Measurements from ENCODE around the gene PPP1R13B. TPM values are rescaled to one million over a fixed set of nuclear protein-coding genes. Genes with fewer than 3 reads are reported as not detected.

The PPP1R13B gene
- total RNA-seq, 1 experiment from 2014 or later = 19.0 TPM

DNA sequence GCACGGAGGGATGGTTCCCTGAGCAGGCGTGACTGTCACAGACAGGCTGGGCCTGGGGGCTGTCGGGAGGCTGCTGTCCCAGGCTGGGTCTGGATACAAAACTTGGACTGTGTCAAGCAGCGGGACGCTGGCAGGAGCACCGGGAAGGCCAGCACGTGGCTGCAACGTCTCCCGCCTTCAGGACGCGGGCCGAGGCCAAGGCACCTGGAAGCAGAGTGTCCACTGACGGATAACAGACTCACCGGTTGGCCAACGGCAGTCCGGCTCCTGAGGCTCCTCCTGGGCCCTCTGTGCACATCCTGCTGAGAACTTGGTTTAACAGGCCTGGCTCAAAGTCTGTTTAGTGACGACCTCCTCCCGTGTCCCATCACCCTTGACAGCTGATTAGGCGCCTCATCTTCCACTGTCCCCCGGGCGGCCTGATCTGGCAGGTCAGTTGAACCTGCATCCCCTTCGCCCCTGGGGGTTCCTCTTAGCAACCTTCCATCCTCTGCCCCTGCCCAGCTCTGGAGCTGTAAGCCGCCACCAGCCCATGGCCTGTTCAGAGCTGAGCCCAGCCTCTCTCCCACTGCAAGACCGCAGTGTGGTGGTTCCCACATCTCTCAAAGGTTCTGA lies 134.6 kb downstream of the PPP1R13B start:
- no peak overlapping the region for H3K4me3 ChIP-seq (ENCODE audit: low read depth in 2 of 2, low read length in 2 of 2)
- POLR2A ChIA-PET = no interaction called here
- CTCF ChIA-PET = no interaction called here

DNA sequence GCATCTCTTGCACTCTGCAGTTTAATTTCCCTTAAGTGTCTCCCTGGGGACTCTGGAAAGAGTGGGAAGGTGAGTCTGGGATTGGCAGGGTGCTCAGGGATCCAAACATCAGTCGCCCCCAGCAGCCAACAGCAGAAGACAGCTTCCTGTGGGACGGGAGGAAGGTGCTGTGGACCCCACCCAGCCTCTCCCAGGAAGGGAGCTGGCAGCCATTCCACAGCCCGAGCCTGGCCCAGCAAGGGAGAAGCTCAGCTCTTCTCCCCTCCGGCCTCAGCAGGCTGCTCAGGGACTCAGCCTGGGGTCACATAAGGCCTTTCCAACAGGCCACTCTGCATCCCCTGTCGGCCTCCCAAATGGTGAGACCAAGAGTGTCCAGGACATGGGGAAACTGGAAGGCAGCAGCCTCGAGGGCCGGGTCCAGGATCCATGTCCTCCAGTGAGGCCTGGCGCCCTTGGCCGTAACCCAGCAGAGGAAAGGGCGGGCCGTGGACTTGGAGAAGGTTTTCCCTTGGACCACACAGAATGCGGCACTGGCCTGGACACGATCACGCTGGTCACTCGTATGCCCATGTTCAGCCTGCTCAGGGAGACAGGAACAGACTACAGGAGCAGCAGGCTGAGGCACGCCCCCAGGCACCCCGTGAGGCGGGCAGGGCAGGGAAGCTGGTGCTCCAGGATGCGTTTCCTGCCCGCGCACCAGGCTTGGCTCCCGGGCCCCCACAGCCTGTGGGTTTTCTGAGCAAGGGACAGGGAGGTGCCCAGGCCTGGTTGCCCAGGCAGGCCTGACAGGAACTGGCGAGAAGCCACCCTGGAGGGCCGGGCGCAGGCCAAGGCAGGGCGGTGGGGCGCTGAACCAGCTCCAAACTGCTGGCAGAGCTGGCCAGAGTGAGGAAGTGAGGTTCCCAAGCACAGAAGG lies 135.6 kb downstream of the PPP1R13B start:
- no peaks in the 10 kb centered on the region; the same call in 1 of the 2 replicates for H3K36me3 ChIP-seq (ENCODE audit: control insufficient read depth, insufficient read depth, low read length)
- no peaks in the 10 kb centered on the region for H3K9me3 ChIP-seq (ENCODE audit: control insufficient read depth, insufficient read depth, low read depth, low read length)
- TF ChIP-seq POLR2AphosphoS5 (IDR thresholded peaks at IDR 0.05; ENCODE audit: low read depth, low read length) (no peak), TCF7L2 (IDR thresholded peaks at IDR 0.05; ENCODE audit: low read depth, low read length) (no peak), SIN3A (IDR thresholded peaks at IDR 0.05; ENCODE audit: borderline replicate concordance, insufficient read depth, low read depth, low read length) (no peak)
- TF ChIP-seq, protein P1, sequence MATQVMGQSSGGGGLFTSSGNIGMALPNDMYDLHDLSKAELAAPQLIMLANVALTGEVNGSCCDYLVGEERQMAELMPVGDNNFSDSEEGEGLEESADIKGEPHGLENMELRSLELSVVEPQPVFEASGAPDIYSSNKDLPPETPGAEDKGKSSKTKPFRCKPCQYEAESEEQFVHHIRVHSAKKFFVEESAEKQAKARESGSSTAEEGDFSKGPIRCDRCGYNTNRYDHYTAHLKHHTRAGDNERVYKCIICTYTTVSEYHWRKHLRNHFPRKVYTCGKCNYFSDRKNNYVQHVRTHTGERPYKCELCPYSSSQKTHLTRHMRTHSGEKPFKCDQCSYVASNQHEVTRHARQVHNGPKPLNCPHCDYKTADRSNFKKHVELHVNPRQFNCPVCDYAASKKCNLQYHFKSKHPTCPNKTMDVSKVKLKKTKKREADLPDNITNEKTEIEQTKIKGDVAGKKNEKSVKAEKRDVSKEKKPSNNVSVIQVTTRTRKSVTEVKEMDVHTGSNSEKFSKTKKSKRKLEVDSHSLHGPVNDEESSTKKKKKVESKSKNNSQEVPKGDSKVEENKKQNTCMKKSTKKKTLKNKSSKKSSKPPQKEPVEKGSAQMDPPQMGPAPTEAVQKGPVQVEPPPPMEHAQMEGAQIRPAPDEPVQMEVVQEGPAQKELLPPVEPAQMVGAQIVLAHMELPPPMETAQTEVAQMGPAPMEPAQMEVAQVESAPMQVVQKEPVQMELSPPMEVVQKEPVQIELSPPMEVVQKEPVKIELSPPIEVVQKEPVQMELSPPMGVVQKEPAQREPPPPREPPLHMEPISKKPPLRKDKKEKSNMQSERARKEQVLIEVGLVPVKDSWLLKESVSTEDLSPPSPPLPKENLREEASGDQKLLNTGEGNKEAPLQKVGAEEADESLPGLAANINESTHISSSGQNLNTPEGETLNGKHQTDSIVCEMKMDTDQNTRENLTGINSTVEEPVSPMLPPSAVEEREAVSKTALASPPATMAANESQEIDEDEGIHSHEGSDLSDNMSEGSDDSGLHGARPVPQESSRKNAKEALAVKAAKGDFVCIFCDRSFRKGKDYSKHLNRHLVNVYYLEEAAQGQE (IDR thresholded peaks at IDR 0.05; ENCODE audit: insufficient read depth in 1 of 2, low read depth in 2 of 2, low read length in 1 of 2) = no peak
- TF ChIP-seq, protein P2, sequence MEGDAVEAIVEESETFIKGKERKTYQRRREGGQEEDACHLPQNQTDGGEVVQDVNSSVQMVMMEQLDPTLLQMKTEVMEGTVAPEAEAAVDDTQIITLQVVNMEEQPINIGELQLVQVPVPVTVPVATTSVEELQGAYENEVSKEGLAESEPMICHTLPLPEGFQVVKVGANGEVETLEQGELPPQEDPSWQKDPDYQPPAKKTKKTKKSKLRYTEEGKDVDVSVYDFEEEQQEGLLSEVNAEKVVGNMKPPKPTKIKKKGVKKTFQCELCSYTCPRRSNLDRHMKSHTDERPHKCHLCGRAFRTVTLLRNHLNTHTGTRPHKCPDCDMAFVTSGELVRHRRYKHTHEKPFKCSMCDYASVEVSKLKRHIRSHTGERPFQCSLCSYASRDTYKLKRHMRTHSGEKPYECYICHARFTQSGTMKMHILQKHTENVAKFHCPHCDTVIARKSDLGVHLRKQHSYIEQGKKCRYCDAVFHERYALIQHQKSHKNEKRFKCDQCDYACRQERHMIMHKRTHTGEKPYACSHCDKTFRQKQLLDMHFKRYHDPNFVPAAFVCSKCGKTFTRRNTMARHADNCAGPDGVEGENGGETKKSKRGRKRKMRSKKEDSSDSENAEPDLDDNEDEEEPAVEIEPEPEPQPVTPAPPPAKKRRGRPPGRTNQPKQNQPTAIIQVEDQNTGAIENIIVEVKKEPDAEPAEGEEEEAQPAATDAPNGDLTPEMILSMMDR (IDR thresholded peaks at IDR 0.05) = no peak
- ChIA-PET CTCF (no interaction called here), POLR2A (interaction anchor here (0.5 kb wide), 1 partner anchor 108 kb away, joined by 4 read pairs; no protein-coding TSS in a partner anchor)
- no peak overlapping the region for H3K4me3 ChIP-seq (ENCODE audit: low read depth in 2 of 2, low read length in 2 of 2)
- H3K4me1 ChIP-seq (ENCODE audit: control insufficient read depth, insufficient read depth, low read length) = peaks cover 7% of the 10 kb centered on the region; the same call in 1 of the 2 replicates
- H3K27me3 ChIP-seq (ENCODE audit: control insufficient read depth, insufficient read depth, low read length) = no peaks in the 10 kb centered on the region
- DNase-seq (ENCODE audit: low read depth, low spot score) = no peak
- in situ Hi-C loops (cut with HindIII; ENCODE audit: low pct_unique_long_range_greater_than_20kb, low sequenced_read_pairs) = no loop called here
- BruUV-seq (replicated peaks) = no TSS peak
- no peak overlapping the region for H3K27ac ChIP-seq (ENCODE audit: low read length)
- no peak for ATAC-seq
- intact Hi-C loops (cut with micrococcal nuclease; ENCODE audit: unreplicated experiment) = no loop called here

More for the DNA sequence above, 134.6 kb downstream of the PPP1R13B start:
- Histone ChIP-seq H3K27me3 (ENCODE audit: control insufficient read depth, insufficient read depth, low read length) (no peaks in the 10 kb centered on the region), H3K36me3 (ENCODE audit: control insufficient read depth, insufficient read depth, low read length) (no peaks in the 10 kb centered on the region; the same call in 1 of the 2 replicates), H3K27ac (ENCODE audit: low read length) (no peak overlapping the region), H3K4me1 (ENCODE audit: control insufficient read depth, insufficient read depth, low read length) (peaks cover 12% of the 10 kb centered on the region), H3K9me3 (ENCODE audit: control insufficient read depth, insufficient read depth, low read depth, low read length) (no peaks in the 10 kb centered on the region)
- DNase-seq (ENCODE audit: low read depth, low spot score) = no peak
- in situ Hi-C loops (cut with HindIII; ENCODE audit: low pct_unique_long_range_greater_than_20kb, low sequenced_read_pairs) = no loop called here
- intact Hi-C loops (cut with micrococcal nuclease; ENCODE audit: unreplicated experiment) = no loop called here
- ATAC-seq = no peak
- no peak for TF ChIP-seq POLR2AphosphoS5 (IDR thresholded peaks at IDR 0.05; ENCODE audit: low read depth, low read length)
- BruUV-seq (replicated peaks) = no TSS peak
